Sigmoid colon (tissue), 7 donors: ENCODE measurements around the gene LENG9. TPM values are rescaled to one million over a fixed set of nuclear protein-coding genes. Genes with fewer than 3 reads are reported as not detected.
A peak's percentile ranks its signal among the peaks of the same experiment; 100 is the strongest.

Experiments used
- DNase-seq: peaks from one replicate; pipeline ENCODE4 v3.0.0-alpha.2; 2019
- H3K27ac ChIP-seq, 4 donors: fragments of 200-600 bp; sonication (generic); one replicate each; pipeline ENCODE4 v1.5.1; 2016 to 2019; ENCODE audit warnings: mild to moderate bottlenecking in 1 of 4
- H3K27me3 ChIP-seq, 3 donors: fragments of 200-600 bp; sonication (generic); one replicate each; pipeline ENCODE4 v1.5.1; 2019; ENCODE audit warnings: mild to moderate bottlenecking in 1 of 3
- H3K36me3 ChIP-seq, 4 donors: fragments of 200-600 bp; sonication (generic); one replicate each; pipeline ENCODE4 v1.5.1; 2016 to 2019
- H3K4me1 ChIP-seq, 4 donors: fragments of 200-600 bp; sonication (generic); one replicate each; pipeline ENCODE4 v1.5.1; 2017 to 2019
- H3K4me3 ChIP-seq, 4 donors: fragments of 200-600 bp; sonication (generic); one replicate each; pipeline ENCODE4 v1.5.1; 2017 to 2019; ENCODE audit warnings: mild to moderate bottlenecking in 2 of 4, moderate library complexity in 1 of 4
- H3K9me3 ChIP-seq, 4 donors: fragments of 200-600 bp in 3 of 4; sonication (generic) in 3 of 4; one replicate each; pipeline versions ENCODE4 v1.5.1 to v1.6.1; 2013 to 2019
- EP300 ChIP-seq, 4 donors: sonication (generic); formaldehyde crosslinking; IDR thresholded peaks; one replicate each; pipeline ENCODE4 v1.6.1; 2017; ENCODE audit warnings: antibody characterized with exemption in 4 of 4
- POLR2A ChIP-seq, 2 donors: fragments of 450-650 bp; IDR thresholded peaks; one replicate each; pipeline ENCODE4 v1.6.1; 2016; ENCODE audit warnings: antibody characterized with exemption in 2 of 2, mild to moderate bottlenecking in 2 of 2, moderate library complexity in 2 of 2
- POLR2AphosphoS5 ChIP-seq, 4 donors: sonication (generic); formaldehyde crosslinking; IDR thresholded peaks; one replicate each; pipeline ENCODE4 v1.6.1; 2017; ENCODE audit warnings: antibody characterized with exemption in 4 of 4
- WGBS, 2 donors: extraction: QIAGEN DNeasy Blood & Tissue Kit; methylation state at CpG; one replicate each; pipeline ENCODE4 v1.1.7; 2013; 5-methylcytosine and 5-hydroxymethylcytosine counted together
- intact Hi-C: fragments of 100-400 bp; cut with DNase I; formaldehyde crosslinking; loops from one replicate; pipeline ENCODE4 v1.15.1; 2023
- polyA plus RNA-seq, 3 donors: library from polyadenylated mRNA; stranded (reverse); fragments of 200-250 nt; gene quantifications; one replicate each; pipeline ENCODE4 v1.2.3, GENCODE V29; 2013
- total RNA-seq, 4 donors: library from RNA; depleted of rRNA; stranded (reverse); fragments of >200 nt; gene quantifications; one replicate each; pipeline ENCODE4 v1.1.0, GENCODE V29; 2016
- TF ChIP-seq, protein P1 (sequence below), 4 experiments: fragments of 450-650 bp in 3 of 4; fragments of 200-600 bp in 1 of 4; IDR thresholded peaks; one replicate each; pipeline ENCODE4 v1.5.1; 2016 to 2019; ENCODE audit warnings: antibody characterized with exemption in 4 of 4, mild to moderate bottlenecking in 3 of 4, moderate library complexity in 2 of 4
- donor health status: healthy with polysubstance abuse.
- donor health status: Bipolar disorder and iron deficiency.
- donor health status: healthy.

Gene LENG9
- total and polyA plus RNA-seq, 7 donors = 2.5 to 14.8 (median 7.8) TPM

DNA sequence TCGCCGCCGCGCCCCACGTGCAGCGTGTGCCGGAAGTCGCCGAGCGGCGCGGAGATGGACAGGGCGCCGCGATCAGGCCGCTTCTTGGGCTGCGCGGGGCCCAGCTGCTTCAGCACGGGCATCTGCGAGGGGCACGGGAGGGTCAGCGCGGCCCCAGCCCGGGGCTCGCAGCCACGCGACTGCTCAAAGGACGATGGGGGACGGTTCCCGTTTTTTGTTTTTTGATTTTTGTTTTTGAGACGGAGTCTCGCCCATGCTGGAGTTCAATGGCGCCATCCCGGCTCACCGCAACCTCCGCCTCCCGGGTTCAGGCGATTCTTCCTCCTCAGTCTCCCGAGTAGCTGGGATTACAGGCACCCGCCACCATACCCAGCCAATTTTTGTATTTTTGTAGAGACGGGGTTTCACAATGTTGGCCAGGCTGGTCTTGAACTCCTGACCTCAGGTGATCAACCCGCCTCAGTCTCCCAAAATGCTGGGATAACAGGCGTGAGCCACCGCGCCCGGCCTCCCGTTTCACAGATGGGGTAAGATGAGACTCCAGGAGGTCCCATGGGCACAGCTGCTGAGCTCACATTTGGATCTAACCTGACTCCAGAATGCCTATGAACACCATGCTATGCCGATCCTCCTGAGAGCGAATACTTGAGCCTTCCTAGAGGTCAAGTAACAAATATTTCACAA, 2.0 kb upstream of the LENG9 start:
- peaks cover 0 to 43% (median 36%) of the 10 kb centered on the region in 4 donors for H3K4me1 ChIP-seq
- no peak for DNase-seq
- peak overlapping the region in 3 of 4 donors; percentile 59 to 63 (median 61) for H3K4me3 ChIP-seq
- intact Hi-C loops = loop anchor here (10.0 kb wide), 2 partner anchors 261 to 649 kb away; partner anchors contain the start of genes PPP1R12C and RPS9
- H3K27me3 ChIP-seq = peaks cover 0 to 14% (median 0%) of the 10 kb centered on the region in 3 donors
- peaks cover 0 to 18% (median 11%) of the 10 kb centered on the region in 4 donors for H3K36me3 ChIP-seq
- no peak for TF ChIP-seq POLR2AphosphoS5 (IDR thresholded peaks at IDR 0.05)
- TF ChIP-seq POLR2A (IDR thresholded peaks at IDR 0.05) = no peak
- no peak for TF ChIP-seq EP300 (IDR thresholded peaks at IDR 0.05)
- TF ChIP-seq, protein P1, sequence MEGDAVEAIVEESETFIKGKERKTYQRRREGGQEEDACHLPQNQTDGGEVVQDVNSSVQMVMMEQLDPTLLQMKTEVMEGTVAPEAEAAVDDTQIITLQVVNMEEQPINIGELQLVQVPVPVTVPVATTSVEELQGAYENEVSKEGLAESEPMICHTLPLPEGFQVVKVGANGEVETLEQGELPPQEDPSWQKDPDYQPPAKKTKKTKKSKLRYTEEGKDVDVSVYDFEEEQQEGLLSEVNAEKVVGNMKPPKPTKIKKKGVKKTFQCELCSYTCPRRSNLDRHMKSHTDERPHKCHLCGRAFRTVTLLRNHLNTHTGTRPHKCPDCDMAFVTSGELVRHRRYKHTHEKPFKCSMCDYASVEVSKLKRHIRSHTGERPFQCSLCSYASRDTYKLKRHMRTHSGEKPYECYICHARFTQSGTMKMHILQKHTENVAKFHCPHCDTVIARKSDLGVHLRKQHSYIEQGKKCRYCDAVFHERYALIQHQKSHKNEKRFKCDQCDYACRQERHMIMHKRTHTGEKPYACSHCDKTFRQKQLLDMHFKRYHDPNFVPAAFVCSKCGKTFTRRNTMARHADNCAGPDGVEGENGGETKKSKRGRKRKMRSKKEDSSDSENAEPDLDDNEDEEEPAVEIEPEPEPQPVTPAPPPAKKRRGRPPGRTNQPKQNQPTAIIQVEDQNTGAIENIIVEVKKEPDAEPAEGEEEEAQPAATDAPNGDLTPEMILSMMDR (IDR thresholded peaks at IDR 0.05) = no peak
- peak overlapping the region in 1 of 4 donors; percentile 91 for H3K27ac ChIP-seq
- no peaks in the 10 kb centered on the region for H3K9me3 ChIP-seq
- WGBS, 2 donors = 81 to 89% methylated on average over 49 of the region's 49 CpGs

DNA sequence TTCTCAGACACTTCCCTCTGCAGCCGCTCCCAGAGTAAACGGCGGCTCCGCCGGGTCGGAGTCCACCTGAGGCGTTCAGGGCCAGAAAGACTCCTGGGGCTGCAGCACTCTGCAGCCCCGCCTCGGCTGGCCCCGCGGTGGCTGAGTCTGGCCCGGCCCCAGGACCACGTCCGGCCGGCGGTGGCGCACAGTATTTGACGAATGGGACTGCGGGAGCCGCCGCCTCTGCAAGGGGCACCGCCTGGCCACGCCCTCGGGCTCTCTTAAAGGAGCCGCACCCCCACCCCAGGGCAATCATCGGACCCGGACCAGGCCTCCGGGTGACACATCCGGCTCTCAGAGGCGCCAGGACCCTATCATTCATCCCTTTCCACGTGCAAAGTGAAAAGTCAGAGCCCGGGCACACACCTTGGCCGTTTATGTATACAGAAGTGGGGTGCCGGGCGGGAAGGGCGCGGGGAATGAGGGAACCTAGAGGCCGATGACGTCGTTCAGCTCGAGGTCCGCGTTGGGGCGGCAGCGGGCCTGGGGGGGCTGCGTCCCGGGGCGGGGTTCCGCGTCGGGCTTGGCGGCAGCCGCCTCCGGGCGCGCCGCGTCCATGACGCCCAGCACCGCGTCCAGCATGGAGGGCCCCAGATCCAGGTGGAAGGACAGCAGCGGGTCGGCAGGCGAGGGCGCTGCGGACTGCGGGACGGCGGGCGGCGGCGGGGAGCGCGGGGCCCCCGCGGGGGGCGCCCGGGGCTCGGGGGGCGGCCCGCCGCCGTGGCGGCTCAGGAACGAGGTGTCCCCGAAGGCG, 1.2 kb upstream of the LENG9 start:
- WGBS, 2 donors = 11% methylated on average over 87 of the region's 87 CpGs
- Histone ChIP-seq H3K4me1 (peaks cover 0 to 42% (median 35%) of the 10 kb centered on the region in 4 donors), H3K9me3 (no peaks in the 10 kb centered on the region), H3K36me3 (peaks cover 7 to 26% (median 18%) of the 10 kb centered on the region in 4 donors), H3K27me3 (peaks cover 0 to 8% (median 0%) of the 10 kb centered on the region in 3 donors), H3K27ac (peak overlapping the region; percentile 89 to 94 (median 91)), H3K4me3 (peak overlapping the region; percentile 21 to 63 (median 60))
- DNase-seq = peak; percentile 93
- intact Hi-C loops = loop anchor here (5.0 to 10.0 kb wide), 3 partner anchors 260 to 650 kb away; partner anchors contain the start of genes MYADM, PPP1R12C and RPS9
- TF ChIP-seq, protein P1 (IDR thresholded peaks at IDR 0.05) = no peak
- peak; percentile 4 to 76 (median 52) for TF ChIP-seq POLR2AphosphoS5 (IDR thresholded peaks at IDR 0.05)
- peak in 1 of 2 donors; percentile 39 for TF ChIP-seq POLR2A (IDR thresholded peaks at IDR 0.05)

DNA sequence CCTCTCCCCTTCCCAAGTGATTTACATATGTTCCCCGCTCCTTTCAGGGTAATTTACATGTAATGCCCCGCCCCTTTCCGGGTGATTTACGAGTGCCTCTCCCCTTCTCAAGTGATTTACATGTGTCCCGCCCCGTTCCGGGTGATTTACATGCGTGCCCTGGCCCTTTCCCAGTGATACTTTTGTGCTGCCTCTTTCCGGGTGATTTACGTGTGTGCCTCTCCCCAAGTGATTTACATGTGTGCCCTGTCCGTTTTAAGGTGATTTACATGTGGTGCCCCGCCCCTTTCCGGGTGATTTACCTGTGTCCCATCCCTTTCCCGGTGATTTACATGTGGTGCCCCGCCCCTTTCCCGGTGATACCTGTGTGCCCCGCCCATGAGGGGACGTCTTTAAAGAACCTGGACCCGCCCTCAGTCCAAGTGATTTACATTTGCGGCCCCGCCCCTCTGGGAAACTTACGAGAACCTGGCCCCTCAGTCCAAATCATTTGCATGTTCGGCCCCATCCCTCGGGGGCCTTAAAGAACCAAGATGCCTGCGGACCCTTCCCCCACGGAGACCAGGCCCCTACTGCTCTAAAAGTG, 559 bp upstream of the LENG9 start:
- H3K4me1 ChIP-seq = peaks cover 0 to 44% (median 40%) of the 10 kb centered on the region in 4 donors
- peaks cover 0 to 1% (median 0%) of the 10 kb centered on the region in 3 donors for H3K27me3 ChIP-seq
- WGBS, 2 donors = 0 to 1% methylated on average over 26 of the region's 26 CpGs
- peak overlapping the region; percentile 89 to 94 (median 91) for H3K27ac ChIP-seq
- intact Hi-C loops = loop anchor here (5.0 to 10.0 kb wide), 3 partner anchors 259 to 651 kb away; partner anchors contain the start of genes MYADM, PPP1R12C and RPS9
- TF ChIP-seq POLR2AphosphoS5 (IDR thresholded peaks at IDR 0.05) (peak in 1 of 4 donors; percentile 4), EP300 (IDR thresholded peaks at IDR 0.05) (no peak)
- H3K4me3 ChIP-seq = peak overlapping the region; percentile 21 to 63 (median 60)
- peak; percentile 92 for DNase-seq
- H3K9me3 ChIP-seq = no peaks in the 10 kb centered on the region
- H3K36me3 ChIP-seq = peaks cover 13 to 33% (median 25%) of the 10 kb centered on the region in 4 donors

DNA sequence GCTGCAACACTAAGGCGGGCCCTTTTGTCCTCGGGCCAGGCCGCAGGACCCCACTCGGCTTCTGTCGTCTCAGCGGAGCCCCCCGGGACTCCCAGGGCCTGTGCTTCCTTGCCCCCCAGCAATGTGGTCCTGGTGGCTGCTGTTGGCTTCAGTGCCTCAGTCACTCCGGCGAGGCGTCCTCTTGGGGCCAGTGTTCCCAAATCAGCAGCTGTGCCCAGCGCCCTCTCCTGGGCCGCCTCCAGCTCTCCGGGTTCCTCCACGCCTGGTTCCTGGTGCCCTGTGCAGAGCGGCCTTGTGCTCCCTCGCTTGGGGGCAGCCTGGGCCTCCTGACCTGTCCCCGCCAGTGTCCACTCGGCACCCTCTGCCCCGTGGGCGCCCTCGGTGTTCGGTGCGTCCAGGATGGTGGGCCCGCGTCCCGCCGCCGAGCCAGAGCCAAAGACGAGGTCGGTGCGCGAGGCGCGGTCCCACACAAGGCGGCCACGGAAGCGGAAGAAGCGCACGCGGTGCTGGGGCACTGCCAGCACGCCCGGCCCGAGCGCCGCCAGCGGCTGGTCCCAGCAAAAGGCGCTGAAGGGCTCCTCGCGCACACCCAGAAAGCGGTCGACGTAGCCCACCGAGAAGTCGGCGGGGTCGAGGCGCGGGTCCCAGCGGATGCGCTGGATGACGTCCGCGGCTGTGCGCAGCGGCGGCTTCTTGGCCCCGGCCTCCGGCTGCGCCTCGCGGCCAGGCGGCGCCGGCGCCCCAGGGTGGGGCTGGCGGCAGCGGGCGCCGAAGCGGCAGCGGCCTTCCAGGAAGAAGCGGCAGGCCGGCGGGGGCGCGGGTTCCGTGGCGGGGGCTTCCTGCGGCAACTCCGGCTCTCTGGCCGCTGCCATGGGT, 685 bp downstream of the LENG9 start:
- no peaks in the 10 kb centered on the region for H3K9me3 ChIP-seq
- TF ChIP-seq POLR2AphosphoS5 (IDR thresholded peaks at IDR 0.05) (peak; percentile 56 to 84 (median 74)), EP300 (IDR thresholded peaks at IDR 0.05) (no peak), POLR2A (IDR thresholded peaks at IDR 0.05) (no peak)
- TF ChIP-seq, protein P1 (IDR thresholded peaks at IDR 0.05) = no peak
- peaks cover 24 to 45% (median 38%) of the 10 kb centered on the region in 4 donors for H3K36me3 ChIP-seq
- peak; percentile 90 for DNase-seq
- intact Hi-C loops = loop anchor here (1.0 to 10.0 kb wide), 4 partner anchors 12 to 652 kb away; partner anchors contain the start of genes MYADM, PPP1R12C and RPS9
- H3K4me1 ChIP-seq = peaks cover 0 to 48% (median 40%) of the 10 kb centered on the region in 4 donors
- WGBS, 2 donors = 1 to 6% methylated on average over 91 of the region's 91 CpGs
- peak overlapping the region; percentile 89 to 94 (median 91) for H3K27ac ChIP-seq
- H3K4me3 ChIP-seq = peak overlapping the region; percentile 42 to 63 (median 60)
- no peaks in the 10 kb centered on the region for H3K27me3 ChIP-seq
